Motor neuron (in vitro differentiated cells): Measurements from ENCODE around the gene SPACA4. TPM values are rescaled to one million over a fixed set of nuclear protein-coding genes. Genes with fewer than 3 reads are reported as not detected.

ENCODE experiments used
- ATAC-seq, 8 experiments: fragments of 200-7000 bp; cut with Tn5 transposase; replicated peaks in 6 of 8; 2 replicates each; pipeline ENCODE4 v1.8.0; 2021; ENCODE audit warnings: mild to moderate bottlenecking in 8 of 8, moderate library complexity in 8 of 8
- H3K27ac ChIP-seq, 2 donors: fragments of 250-450 bp; sonication (Bioruptor Pico); 2 replicates each; pipeline ENCODE4 v1.9.0; 2021; ENCODE audit warnings: antibody characterized with exemption in 2 of 2, mild to moderate bottlenecking in 2 of 2, moderate library complexity in 1 of 2
- H3K4me1 ChIP-seq, 2 donors: fragments of 250-450 bp; sonication (Bioruptor Pico); replicated peaks in 1 of 2; 2 replicates each; pipeline ENCODE4 v1.6.1; 2021; ENCODE audit warnings: antibody characterized with exemption in 2 of 2, mild to moderate bottlenecking in 2 of 2, moderate library complexity in 1 of 2
- H3K4me3 ChIP-seq, 5 donors: fragments of 250-450 bp; sonication (Bioruptor Pico); 2 replicates each; pipeline ENCODE4 v1.9.0; 2021; ENCODE audit warnings: antibody characterized with exemption in 5 of 5, mild to moderate bottlenecking in 5 of 5, moderate library complexity in 4 of 5
- WGBS, 10 experiments: fragments of 450-650 bp; shearing (Covaris generic); methylation state at CpG; one replicate each; pipeline ENCODE4 v1.0.0; 2022; 5-methylcytosine and 5-hydroxymethylcytosine counted together
- in situ Hi-C, 9 experiments: fragments of 400-800 bp; cut with MboI; loops; one replicate each; pipeline ENCODE4 v1.15.0; 2021; ENCODE audit warnings: low sequenced_read_pairs in 9 of 9, low pct_unique_long_range_greater_than_20kb in 2 of 9; ENCODE audit not compliant: unreplicated experiment in 9 of 9
- total RNA-seq, 8 experiments: library from RNA; unstranded; fragments of 300-600 nt; gene quantifications; 2 replicates each; pipeline versions ENCODE4 v1.2.3 to v1.2.4, GENCODE V29; 2022

Gene SPACA4
- total RNA-seq, 8 experiments from 2014 or later, result 0.22 to 0.66 (median 0.50) TPM; not detected in 4

DNA sequence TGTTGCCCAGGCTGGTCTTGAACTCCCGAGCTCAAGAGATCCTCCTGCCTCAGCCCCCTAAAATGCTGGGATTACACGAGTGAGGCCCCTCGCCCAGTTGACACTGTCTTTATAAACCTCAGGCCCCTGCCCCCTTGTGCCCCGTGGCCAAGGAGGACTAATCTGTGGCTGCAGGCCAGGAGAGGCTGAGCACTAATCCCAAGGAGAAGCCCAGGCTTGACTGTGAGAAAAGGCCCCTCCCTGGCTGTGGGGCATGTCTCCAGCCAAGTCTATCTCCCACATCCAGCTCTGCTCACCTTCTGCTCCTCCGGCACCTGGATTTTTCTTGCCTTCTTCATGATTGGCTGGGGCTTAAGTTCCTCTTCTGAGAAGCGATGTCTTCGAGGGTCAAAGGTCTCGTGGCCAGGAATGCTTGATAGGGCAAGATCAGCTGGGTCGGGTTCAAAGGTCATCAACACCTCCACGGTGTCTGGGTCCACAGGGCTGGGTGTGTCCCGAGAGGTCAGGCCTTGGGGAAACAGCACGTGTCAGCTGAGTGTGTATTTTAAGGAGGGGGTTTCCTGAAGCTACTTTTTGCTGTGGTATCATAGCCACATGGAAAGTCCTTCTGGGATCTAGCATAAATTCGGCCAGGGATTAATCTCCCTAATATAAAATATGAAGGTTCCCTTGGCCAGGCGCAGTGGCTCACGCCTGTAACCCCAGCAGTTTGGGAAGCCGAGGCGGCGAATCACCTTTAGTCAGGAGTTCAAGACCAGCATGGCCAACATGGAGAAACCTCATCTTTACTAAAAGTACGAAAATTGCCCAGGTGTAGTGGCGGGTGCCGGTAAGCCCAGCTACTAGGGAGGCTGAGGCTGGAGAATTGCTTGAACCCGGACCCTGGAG, 26.9 kb downstream of the SPACA4 start:
- H3K27ac ChIP-seq, result peak overlapping the region in 1 of 2 donors; percentile 71
- H3K4me1 ChIP-seq, result peaks cover 46 to 51% of the 10 kb centered on the region in 2 donors
- in situ Hi-C loops, result loop anchor here in 1 of 9 experiments (25.0 kb wide), 1 partner anchor 329 kb away; the partner anchor contains the start of genes BAX and FTL
- ATAC-seq, result no peak
- H3K4me3 ChIP-seq, result peak overlapping the region in 1 of 5 donors; percentile 60
- 64 to 100% (median 86%) methylated on average over 3 to 14 of the region's 22 CpGs; no CpG with 5 or more reads in 2 of the 10 experiments for WGBS, 10 experiments

DNA sequence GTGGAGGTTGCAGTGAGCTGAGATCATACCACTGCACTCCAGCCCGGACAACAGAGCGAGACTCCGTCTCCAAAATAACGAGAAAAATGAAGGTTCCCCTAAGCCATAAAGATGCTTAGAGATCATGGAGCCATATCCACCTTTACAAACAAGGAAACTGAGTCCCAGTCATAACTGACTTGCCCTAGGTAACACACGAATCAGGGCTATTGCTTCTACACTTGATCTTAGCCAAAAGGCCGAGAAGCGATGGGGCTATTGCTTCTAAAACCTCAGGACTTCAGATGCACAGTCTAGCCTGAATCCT, 27.4 kb downstream of the SPACA4 start:
- Histone ChIP-seq H3K27ac (peak overlapping the region; percentile 10 to 71), H3K4me1 (peaks cover 51 to 56% of the 10 kb centered on the region in 2 donors), H3K4me3 (peak overlapping the region in 4 of 5 donors; percentile 6 to 60 (median 37))
- in situ Hi-C loops, result loop anchor here in 1 of 9 experiments (25.0 kb wide), 1 partner anchor 328 kb away; the partner anchor contains the start of genes BAX and FTL
- WGBS, 10 experiments, result 0 to 100% (median 39%) methylated on average over 1 to 7 of the region's 7 CpGs; no CpG with 5 or more reads in 2 of the 10 experiments
- no peak for ATAC-seq

DNA sequence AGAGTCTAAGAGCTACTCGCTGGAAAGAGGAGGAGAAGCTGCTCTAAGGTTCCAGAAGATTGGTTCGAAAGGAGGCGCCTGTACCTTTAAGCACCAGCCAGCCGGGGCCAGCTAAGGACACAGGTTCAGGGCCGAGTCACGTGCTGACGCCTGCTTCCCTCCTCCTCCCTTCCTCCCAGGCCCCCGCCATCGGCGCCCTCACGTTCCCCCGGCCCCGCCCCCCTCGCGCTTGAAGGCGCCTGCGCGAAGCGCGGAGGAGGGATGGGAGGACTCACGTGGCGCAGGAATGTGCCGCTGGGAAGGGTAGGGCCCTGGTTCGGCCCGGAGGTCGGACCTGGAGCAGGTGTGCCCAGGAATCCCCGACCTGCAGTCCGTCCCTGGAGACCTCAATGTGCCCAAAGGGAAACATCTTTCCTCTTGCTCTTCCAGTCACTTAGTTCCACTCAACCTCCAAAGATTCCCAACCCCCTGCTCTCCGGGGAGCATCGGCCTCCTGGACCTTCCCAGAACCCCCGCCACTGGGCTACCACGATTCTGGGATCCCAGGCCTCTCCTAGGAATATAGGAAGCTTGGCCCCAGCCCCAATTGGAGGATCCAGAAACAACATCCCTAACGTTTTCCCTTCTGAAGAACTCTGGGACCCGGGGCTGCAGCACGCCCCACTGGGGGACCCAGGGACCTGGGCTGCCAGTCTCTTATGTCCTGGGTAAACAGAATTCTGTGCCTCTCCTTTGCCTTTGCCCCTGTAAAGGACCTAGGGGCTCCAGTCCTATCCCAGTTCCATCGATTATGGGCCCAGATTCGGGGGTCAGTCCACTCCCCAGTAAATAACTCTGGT, 28.1 kb downstream of the SPACA4 start:
- Histone ChIP-seq H3K4me3 (peak overlapping the region; percentile 45 to 68 (median 59)), H3K27ac (peak overlapping the region; percentile 54 to 81), H3K4me1 (peaks cover 48 to 50% of the 10 kb centered on the region in 2 donors)
- 0 to 40% (median 3%) methylated on average over 1 to 8 of the region's 37 CpGs; no CpG with 5 or more reads in 4 of the 10 experiments for WGBS, 10 experiments
- peak; percentile 5 to 33 (median 13) for ATAC-seq
- in situ Hi-C loops, result loop anchor here in 1 of 9 experiments (25.0 kb wide), 1 partner anchor 328 kb away; the partner anchor contains the start of genes BAX and FTL

DNA sequence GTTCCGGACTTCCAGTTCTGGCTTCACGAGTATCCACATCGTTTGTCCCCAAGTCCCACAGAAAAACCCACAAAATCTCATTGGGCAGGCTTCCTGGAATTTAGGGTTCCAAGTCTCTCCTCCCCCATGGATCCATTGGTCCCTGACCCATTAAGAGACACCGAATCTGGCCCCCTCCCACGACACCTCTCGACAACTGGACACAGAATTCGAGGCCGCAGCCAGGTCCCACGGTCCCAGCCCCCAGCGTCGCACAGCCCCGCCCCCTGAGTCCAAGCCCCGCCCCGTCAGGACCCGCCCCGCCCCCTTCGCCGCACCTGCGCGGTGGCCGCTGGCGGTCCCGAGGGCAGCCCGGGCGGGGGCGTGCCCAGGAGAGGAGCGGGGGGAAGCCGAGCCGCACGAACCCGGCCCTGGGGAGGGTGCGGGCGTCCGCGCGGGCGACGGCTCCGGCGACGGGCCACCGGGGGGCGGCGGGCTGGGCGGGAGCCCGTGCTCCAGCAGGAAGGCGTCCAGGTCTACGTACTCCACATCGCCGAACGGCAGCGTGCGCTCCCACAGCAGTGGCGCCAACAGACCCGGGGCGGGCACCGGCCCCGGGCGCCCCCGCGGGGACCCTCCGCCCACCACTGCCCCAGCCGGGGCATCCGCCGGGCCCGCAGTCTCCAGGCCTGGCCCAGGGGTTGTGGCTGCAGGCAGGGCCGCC, 28.9 kb downstream of the SPACA4 start:
- WGBS, 10 experiments, result 17 to 18% methylated on average over 3 of the region's 67 CpGs; no CpG with 5 or more reads in 8 of the 10 experiments
- peak overlapping the region; percentile 45 to 68 (median 59) for H3K4me3 ChIP-seq
- peak overlapping the region; percentile 64 to 81 for H3K27ac ChIP-seq
- peaks cover 42 to 43% of the 10 kb centered on the region in 2 donors for H3K4me1 ChIP-seq
- ATAC-seq, result peak in 6 of 8 experiments; percentile 3 to 24 (median 18)
- in situ Hi-C loops, result loop anchor here in 1 of 9 experiments (25.0 kb wide), 1 partner anchor 327 kb away; the partner anchor contains the start of genes BAX and FTL

DNA sequence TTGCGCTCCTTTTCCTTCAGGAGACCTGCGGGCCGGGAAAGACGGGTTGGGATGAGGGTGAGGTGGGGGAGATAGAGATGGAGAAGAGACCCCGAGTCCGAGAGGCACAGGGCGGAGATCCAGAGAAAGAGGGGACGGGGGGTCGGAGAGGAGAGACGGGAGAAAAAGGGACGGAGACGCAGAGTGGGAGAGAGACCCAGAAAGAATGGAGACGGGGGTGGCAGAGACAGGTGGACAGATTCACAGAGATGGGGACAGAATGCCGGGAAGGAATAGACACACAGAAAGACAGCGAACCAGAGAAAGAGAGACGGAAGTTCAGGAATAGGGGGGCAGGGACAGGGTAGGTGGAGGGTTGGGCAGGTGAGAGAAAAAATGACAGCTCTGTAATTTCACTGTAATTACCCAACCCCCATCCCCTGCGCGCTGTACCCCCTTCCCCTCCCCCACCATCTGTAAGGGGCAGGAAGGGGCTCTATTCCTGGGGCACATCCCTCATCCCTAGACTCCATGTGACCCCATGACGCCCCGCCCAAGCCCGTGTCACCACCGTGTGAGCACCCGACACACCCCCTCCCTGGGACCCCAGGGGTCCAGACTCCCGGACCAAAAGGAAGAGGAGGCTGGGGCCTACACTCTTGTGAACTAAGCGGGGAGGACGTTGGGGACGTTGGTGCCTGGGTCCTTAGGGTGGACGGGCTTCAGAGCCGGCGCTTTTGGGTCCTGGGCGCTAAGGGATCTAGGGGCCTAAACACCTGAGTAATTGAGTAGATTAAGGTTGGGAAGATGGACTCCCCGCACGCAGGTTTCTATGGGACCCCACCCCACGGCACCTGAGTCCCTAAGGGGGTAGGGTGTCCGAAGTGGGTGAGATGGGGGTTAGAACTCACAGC, 29.7 kb downstream of the SPACA4 start:
- peak overlapping the region; percentile 45 to 68 (median 59) for H3K4me3 ChIP-seq
- 0 to 23% (median 5%) methylated on average over 1 to 11 of the region's 35 CpGs; no CpG with 5 or more reads in 1 of the 10 experiments for WGBS, 10 experiments
- peaks cover 34 to 35% of the 10 kb centered on the region in 2 donors for H3K4me1 ChIP-seq
- H3K27ac ChIP-seq, result peak overlapping the region; percentile 52 to 64
- in situ Hi-C loops, result loop anchor here in 1 of 9 experiments (25.0 kb wide), 1 partner anchor 326 kb away; the partner anchor contains the start of genes BAX and FTL
- ATAC-seq, result peak in 1 of 8 experiments; percentile 2

DNA sequence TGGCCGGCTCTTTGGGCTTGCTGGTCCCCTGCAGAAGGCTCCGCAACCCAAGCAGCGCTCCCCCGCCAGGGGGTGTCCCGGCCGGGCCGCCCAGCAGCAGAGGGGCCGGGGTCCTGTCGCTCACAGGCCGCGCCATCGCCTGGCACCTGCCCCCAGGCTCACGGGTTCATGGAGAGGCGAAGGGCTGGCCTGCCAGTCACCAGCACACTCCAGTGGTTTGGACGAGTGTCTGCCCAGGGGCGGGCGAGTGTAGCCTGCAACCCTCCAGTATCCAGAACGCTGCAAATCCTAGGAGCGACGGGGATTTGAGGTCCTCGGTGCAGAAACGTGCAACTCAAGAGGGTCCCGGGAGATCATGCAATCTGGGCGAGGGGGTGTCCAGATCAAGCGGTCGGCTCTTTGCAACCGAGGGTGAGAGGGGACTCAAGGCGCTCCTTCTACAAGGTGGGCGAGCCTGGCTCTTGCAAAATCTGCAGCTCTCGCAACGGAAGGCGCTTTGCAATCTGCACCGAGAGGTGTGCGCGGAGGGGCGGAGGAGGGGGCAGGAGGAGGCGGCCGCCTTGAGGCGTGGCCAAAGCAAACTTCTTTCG, 30.4 kb downstream of the SPACA4 start, which contains the start of gene DBP:
Gene DBP, minus strand, starts transcription at position 521 of the 590 bp plus-strand sequence. Its CDS starts 385 bp downstream, at position 136.
- Histone ChIP-seq H3K4me1 (peaks cover 27 to 28% of the 10 kb centered on the region in 2 donors), H3K27ac (peak within 1 kb of the TSS; percentile 93 to 95), H3K4me3 (peak within 1 kb of the TSS; percentile 45 to 68 (median 59))
- ATAC-seq, result peak; percentile 3 to 12 (median 5)
- in situ Hi-C loops, result loop anchor here in 1 of 9 experiments (25.0 kb wide), 1 partner anchor 325 kb away; the partner anchor contains the start of genes BAX and FTL
- 0% methylated on average over 1 to 9 of the region's 40 CpGs; no CpG with 5 or more reads in 6 of the 10 experiments for WGBS, 10 experiments

DNA sequence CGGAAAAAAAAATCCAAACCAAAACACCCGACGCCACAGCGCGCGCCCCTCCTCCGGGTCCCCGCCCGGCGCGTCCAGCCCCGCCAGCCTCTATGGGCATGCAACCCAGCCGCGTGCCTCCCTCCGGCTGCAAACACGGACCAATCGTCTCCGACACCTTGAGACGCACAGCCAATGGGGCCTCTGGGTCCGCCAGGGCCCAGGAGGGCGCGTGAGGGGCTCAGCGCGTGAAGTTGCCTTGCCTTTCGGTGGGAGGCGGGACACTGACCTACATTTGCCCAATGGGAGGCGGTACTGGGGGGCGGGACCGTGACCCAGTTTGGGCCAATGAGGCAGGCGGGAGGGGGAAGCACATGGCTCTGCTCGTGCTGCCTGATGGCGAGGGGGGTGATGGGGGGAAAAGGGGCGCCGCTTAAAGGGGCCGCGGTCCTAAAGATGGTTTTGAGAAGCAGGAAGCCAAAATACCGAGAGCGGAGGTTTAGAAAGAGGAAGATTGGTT, 31.0 kb downstream of the SPACA4 start:
- in situ Hi-C loops, result loop anchor here in 1 of 9 experiments (25.0 kb wide), 1 partner anchor 325 kb away; the partner anchor contains the start of genes BAX and FTL
- Histone ChIP-seq H3K4me1 (peaks cover 21 to 23% of the 10 kb centered on the region in 2 donors), H3K27ac (peak overlapping the region; percentile 93 to 95), H3K4me3 (peak overlapping the region; percentile 45 to 68 (median 59))
- ATAC-seq, result peak; percentile 73 to 83 (median 79)
- 0% methylated on average over 2 to 8 of the region's 38 CpGs; no CpG with 5 or more reads in 8 of the 10 experiments for WGBS, 10 experiments

DNA sequence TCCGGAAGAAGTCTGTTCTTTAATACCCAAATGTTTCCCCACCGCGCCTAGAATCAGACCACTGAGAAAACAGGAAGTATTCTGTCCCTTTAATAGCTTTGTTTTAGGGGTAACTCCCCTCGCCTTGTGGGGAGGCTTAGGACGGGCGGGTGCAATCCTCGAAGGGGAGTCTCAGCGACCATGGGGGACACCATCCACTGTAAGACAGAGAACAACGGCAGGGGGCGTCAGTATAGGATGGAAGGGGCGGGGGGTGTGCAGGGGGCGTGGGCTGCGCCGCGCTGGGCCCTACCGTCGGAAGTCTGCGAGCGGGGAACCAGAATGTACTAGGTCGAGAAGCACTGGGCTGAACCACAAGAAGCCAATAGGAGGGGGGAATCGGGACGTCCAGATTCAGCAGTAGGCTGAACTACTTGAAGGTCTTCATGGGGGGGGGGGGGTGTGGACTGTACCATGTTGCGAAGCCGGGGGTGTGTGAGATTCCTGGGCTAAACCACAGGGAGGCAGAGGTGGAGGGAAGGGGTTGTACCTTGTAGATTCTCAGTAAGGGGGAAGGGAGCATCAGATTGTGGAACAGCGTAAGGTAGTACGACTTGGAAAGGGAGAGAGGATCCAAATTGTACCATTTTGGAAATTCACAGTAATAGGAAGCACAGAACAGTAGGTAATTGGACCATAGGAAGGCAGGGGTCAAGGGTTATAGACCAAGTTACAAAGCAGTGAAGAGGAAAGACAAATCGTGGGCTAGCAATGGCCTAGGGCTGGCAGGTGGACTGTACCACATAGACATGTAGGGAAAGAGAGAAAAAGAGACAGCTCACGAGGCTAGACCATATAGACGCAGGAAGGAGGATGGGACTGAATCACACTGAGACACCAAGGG, 31.6 kb downstream of the SPACA4 start:
- Histone ChIP-seq H3K27ac (peak overlapping the region; percentile 93 to 95), H3K4me1 (peaks cover 21 to 22% of the 10 kb centered on the region in 2 donors), H3K4me3 (peak overlapping the region; percentile 37 to 68 (median 59))
- 0 to 52% (median 0%) methylated on average over 1 to 10 of the region's 29 CpGs; no CpG with 5 or more reads in 5 of the 10 experiments for WGBS, 10 experiments
- in situ Hi-C loops, result loop anchor here in 1 of 9 experiments (25.0 kb wide), 1 partner anchor 324 kb away; the partner anchor contains the start of genes BAX and FTL
- peak; percentile 23 to 44 (median 32) for ATAC-seq

DNA sequence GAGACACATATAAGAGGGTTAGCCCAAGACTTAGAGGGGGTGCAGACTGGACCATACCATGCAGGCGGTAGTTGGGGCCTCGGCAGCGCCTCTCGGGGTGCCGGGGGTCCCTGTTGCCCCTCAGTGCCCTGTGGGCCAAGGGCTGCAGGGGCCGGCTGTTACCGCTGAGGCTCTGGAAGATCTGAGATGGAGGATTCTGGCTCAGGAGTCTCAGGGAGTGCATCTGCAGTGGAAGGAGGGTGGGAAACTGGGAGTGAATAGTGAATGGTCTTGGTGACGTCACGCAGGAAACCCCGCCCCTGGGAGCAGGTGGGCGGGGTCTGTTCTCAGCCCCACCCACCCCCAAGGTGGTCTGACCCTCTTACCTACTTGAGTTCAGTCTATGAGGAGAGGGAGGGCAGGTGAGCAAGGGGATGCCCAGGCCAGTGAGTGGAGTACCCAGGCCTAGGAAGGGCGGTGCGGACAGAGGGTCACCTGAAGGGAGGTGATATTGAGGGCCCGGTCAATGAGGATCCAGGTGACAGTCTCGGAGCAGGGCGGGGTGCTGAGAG, 32.4 kb downstream of the SPACA4 start:
- Histone ChIP-seq H3K4me1 (peaks cover 15% of the 10 kb centered on the region in 2 donors), H3K27ac (peak overlapping the region; percentile 74 to 93), H3K4me3 (no peak overlapping the region)
- in situ Hi-C loops, result loop anchor here in 1 of 9 experiments (25.0 kb wide), 1 partner anchor 323 kb away; the partner anchor contains the start of genes BAX and FTL
- ATAC-seq, result no peak
- whole genome bisulfite sequencing, 10 experiments, result 60 to 100% (median 85%) methylated on average over 1 to 10 of the region's 16 CpGs; no CpG with 5 or more reads in 6 of the 10 experiments
